HG02759 (cell line): Measurements from ENCODE around the gene ZNF385A.

ENCODE experiments used
- ATAC-seq: cut with Tn5 transposase; IDR thresholded peaks from one replicate; pipeline ENCODE4 v1.9.1; 2021; ENCODE audit warnings: mild to moderate bottlenecking, moderate library complexity; ENCODE audit not compliant: unreplicated experiment

ZNF385A gene

DNA sequence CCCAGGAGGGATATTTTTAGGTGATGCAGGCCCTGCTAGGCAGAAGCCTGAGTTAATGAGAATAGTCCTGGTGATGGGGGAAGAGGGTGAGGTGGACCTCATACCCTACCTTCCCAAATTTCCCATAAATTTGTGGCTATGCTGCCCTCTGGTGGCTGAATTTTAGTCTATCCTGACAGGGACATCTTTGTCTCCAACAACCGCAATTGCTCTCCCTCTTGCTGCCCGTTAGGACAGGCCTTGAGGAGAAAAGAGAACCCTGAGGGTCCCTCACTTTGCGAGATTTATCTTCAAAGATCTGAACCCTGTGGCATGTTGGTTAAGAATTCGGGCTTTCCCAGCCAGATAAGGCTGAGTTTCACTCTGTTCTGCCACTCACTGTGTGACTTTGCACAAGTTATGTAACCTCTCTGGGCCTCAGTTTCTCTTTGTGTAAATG is 9.8 kb upstream of the ZNF385A start:
- no peak for ATAC-seq

DNA sequence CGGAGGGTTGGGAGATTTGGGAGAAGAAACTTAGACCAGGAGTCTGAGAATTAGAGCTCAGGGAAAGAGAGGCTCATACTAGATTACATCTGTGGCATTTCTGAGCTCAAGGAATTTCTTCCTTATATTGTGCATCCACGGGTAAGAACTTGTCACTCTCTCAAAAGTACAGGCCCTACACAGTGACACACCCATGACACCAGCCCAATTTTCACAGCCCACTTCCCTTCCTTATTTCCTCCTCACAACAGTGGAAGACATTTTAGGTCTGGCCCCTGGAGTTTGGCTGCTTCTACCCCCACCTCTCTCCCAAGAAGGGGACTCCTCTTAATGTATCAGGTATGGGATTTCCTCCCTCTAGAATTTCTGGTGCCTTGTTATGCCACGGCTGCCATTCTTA is 9.2 kb upstream of the ZNF385A start:
- ATAC-seq, result no peak

DNA sequence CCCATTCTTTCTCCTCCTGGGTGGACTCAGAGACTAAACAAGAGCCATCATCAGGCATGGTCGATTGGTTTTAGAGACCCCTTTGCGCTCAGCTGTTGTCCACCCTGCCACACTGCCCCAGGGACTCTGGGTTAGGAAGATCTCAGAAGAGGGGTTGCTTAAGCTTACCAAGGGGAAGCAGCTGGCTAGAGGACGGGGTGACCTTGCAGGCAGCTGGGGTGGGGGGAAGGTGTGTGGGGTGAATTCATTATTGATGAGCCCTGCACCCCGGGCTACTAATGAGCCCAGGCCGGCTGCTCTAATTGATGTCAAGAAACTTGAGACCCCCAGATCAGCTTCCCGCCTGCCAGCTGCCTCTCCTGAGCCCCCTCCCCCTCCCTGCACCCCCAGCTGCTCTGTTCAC is 8.7 kb upstream of the ZNF385A start:
- no peak for ATAC-seq

DNA sequence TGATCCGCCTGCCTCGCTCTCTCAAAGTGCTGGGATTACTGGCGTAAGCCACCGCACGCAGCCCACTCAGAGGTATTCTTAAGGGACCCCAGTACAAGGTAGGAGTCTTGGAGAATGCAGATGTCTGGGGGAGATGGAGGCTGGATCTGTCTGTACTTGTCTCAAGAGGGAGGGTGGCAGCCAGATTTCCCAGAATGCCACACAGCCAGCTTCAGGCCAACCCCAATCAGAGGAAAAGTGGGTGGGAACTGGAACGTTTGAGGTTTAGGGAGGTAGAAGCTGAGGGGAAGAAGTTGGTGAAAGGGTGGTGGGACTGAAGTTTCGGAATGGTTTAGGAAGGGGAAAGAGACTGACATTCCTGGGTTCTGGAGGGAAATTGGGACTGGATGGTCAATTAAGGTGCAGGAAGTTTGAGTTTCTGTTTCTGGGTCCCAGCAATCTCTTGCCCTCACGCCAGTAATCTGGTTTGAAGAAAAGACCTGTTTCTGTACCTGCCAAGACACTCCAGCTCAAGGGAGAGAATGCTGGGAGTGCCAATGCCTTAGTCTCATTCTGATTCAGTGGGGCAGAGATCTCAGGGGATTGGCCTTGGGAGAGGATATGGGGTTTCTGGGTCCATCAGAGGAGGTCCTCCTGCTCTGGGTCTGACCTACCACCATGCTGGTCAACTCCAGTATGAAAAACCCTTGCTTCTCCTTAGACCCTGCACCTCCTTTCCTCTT is 8.1 kb upstream of the ZNF385A start:
- ATAC-seq, result no peak

DNA sequence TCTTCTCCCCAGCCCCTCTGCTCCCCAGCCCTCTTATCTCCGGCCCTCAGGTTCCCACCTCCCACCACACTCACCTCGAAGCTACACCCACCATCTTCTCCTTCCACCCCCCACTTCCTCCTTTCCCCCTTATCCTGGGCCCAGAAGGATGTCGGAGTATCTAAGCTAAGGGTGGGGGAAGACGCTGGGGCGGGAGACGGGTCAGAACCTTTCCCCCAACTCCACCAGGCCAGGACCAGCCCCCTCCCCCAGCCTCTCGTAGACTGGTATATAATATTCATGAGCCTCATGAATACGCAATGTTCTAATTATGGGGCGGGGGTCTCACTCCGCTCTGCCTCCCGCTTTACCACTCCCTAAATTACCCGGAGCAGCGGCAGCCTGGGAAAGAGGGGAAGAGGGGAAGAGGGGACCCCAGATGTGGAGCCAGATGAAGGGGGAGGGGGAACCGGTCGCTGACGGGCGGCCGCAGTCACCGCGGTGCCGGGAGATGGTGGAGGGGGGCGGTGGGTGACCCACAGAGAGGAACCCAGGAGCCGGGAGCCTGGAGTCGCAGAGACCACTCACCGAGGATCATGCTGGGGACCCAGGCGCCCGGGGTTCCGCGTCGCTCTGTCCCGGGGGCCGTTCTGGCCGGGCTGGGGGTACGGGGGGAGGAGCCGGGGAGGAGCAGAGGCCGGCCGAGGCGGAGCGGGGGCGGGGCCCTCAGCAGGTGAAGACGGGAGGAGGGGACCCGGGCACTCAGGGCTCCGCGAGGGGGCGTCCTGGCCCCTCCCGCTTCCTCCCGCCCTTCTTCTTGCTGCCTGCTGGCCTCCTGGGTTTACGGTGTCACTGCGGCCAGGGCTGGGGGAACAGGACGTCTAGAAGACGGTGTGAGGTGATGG is 6.4 kb upstream of the ZNF385A start:
- peak; percentile 80 for ATAC-seq

DNA sequence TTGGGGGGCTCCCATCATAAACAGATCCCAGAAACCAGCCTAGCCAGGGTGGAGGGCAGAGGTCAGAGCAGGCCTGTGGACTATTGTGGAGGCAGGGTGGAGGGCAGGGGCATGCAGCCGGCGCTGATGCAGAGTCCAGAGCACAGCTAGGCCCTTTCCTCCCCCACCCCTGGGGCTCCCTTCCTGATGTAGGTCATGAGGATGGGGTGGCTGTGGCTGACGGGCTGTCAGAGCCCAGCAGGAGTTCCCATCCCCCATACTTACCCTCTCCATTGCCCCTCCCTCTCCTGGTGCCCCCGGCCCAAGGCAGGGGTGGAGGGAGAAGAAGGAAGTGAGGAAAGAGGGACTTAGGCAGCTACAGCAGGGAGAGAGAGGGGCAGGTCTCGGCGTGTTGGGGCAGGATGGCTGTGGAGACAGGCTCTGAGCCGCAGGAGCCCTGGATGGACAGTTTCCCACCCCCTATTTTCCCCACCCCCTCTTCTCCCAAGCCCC is 5.7 kb upstream of the ZNF385A start:
- ATAC-seq, result no peak

DNA sequence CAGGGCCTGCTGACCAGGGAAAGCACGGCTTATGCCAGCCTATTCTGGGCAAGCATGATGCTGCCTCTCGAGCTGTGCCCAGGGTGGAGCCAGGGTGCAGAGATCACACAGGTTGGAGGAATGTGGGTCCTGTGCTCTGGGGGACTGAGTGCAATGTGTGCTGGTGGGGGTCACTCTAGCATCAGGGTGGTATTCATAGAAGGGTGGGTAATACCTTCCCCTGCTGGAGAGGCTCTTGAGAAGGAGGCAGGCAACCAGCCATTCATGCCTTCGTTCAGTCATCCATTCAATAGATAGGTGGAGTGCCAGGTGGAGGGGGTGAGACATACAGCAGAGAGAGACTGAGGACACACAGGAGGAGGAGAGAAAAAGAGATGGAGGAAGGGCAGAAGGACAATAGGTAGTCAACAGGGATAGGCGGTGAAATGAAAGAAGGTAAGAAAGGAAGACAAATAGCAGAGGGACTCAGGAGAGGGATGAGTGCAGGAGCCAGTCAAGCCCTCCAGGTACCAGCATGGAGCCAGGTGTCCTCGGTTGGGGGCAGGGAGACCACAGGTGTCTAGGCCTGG is 5.2 kb upstream of the ZNF385A start:
- ATAC-seq, result no peak

DNA sequence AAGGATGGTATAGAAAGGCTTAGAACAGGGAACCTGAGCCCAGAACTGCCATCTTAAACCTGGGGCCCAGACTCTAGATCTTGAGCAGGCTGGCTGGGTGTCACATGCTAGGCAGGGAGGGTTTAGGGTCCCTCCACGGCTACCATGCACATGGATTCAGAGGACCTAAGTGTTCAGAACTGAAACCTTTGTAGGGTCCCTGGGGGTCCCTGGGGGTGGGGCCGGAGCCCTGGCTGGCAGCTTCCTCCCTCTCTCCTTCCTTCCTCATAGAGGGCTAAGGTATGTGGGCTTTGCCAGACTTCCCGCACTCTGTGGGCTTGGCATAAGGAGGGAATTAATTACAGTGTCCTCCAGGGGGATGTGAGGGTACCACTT is 4.6 kb upstream of the ZNF385A start:
- no peak for ATAC-seq

DNA sequence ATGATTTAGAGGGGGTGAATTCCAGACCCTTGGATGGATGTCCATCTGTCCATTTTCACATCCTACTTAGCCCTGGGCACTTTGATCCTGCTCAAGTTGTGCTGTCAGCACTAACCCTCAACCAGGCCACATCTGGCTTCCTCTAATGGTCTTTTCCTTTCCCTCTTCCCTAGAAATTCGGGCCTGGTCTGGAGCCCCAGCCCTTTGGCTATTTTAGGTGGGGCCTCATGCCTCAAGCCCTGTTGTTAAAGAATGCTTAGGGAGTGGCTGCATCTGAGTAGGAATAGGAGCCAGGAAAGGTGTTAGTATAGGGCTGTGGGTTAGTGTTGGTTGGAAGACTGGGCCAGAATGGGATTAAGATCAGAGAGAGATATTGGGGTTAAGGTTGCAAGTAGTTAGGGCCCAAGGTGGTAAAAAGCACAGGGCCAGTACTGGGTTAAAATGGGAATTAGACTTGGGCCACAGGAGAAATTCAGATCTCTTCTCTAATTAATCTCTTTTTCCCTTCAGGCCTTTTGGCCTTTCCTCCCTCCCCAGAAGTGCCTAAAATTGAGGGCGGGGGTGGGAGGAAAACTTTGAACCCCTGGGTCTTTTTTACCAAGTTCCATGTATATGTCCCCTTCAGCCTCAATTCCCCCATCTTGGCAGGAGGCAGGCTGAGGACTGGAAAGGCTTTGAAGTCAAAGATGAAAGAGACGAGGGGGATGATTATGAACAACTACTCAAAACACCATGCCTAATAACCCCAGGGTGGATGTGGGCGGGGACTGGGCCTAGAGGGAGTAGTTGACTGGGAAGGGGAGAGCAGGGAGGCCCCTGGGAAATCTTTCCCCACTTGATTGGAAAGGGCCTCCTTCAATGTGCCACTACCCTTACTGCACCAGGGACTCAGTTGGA is 4.0 kb upstream of the ZNF385A start:
- no peak for ATAC-seq

DNA sequence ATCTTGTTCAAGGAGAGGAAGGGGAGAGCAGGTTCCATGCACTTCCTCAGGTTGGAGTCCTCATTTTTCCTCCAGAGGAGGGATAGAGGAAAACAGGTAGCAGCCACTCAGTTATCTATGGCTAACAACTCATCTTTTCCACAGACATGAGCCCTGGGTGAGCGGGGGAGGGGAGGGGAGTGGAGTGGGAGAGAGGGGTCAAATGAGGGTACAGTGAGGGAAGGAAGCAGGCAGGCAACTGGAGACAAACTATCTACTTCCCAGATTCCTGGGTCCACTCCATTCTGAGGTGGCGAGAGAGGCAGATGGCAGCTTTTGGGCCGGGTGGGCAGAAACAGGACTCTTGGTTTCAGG is 2.6 kb upstream of the ZNF385A start:
- ATAC-seq, result no peak

DNA sequence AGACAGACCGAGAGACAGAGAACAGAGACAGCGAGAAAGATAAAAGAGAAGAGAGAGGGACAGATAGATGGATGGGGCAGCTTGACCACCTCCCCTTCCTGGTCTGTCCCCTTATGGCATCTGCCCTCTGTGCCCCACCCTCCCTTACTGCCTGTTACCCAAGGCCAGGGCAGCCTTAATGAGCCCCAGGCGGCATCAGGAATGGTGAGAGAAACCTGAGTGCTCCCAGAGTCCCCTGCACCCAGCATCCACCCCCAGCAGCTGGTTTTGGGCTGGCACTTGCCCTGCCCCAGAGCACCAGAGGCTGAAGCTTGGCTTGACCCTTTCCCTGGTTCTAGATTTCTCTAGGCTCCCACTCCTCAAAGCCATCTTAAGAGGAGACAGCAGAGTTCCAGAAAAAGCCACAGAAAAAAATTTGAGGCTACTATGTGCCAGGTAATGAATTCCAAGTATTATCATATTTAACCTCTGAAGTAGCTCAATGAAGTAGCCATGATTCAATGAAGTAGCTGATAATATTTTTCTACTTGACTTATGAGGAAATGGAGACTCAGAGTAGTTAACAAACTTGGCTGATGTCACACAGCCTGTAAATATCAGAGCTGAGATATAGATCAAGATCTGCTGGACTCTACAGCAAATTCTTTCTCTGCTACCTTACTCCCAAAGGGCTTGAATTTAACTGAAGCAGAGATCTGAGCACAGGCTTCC is 2.0 kb upstream of the ZNF385A start:
- no peak for ATAC-seq

DNA sequence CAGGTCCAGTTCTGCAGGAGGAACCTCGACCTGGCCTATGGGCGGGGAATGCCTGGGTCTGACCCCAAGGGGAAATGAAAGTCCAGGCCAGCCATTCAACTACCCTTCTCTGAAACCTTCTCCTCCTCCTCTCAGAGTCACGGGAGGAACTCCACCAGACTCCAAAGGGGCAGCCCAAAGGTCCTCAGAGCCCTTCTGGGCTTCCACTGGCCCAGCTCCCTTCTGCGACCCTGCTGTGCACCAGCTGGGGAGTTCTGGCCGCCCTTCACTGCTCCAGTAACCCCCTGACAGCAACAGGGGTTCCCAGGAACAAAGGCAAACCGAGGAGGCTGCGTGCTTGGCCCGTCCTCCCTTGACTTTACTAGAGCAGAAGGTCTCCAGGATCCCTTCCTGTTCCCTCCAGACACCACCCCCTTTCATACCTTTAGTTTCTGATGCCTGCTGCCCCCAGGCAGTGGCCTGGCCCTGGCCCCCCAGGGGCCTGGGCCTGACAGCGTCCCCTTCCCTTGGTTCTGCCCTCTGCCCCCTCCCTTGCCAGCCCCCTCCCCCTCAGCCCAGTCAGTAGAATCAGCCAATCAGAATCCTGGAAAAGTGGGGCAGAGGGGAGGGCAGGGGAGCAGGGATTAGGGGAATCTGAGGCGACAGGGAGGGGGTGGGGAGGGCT is 850 bp upstream of the ZNF385A start:
- ATAC-seq, result peak; percentile 68

DNA sequence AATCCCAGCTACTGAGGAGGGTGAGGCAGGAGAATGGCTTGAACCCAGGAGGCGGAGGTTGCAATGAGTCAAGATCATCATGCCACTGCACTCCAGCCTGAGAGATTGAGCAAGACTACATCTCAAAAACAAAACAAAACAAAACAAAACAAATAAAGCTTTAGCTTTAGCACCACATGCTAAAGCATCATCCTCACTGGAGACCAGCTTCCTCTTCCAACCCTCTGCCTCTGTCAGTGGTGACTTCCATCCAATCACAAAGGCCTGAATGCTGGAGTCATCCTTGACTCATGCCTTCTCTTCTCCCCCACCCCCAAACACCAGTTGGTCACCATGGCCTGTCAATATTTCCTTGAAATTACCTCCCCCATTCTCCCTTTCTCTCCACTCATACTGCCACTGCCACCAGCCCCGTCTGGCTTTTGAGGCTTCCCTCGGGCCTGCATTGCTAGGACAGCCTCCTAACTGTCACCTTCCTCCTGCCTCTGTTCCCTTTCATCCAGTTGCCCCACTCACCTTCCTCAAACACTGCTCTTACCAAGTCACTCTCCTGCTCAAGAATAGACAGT is 1.4 kb downstream of the ZNF385A start:
- ATAC-seq, result no peak

DNA sequence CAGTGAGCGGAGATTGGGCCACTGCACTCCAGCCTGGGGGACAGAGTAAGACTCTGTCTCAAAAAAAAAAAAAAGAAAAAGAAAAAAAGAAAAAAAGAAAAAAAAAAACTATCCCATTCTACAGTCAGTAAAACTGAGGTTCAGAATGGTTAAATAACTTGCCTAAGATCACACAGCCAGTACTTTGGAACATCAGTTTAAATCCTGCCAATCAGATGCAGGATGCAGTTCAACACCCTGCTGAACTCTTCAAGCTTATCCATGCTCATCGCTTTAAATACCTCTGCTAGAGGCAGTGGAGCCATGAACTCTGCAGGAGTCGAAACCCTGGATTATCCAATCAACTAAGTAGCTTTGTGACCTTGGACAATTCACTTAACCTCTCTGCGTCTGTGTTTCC is 3.4 kb downstream of the ZNF385A start:
- no peak for ATAC-seq

DNA sequence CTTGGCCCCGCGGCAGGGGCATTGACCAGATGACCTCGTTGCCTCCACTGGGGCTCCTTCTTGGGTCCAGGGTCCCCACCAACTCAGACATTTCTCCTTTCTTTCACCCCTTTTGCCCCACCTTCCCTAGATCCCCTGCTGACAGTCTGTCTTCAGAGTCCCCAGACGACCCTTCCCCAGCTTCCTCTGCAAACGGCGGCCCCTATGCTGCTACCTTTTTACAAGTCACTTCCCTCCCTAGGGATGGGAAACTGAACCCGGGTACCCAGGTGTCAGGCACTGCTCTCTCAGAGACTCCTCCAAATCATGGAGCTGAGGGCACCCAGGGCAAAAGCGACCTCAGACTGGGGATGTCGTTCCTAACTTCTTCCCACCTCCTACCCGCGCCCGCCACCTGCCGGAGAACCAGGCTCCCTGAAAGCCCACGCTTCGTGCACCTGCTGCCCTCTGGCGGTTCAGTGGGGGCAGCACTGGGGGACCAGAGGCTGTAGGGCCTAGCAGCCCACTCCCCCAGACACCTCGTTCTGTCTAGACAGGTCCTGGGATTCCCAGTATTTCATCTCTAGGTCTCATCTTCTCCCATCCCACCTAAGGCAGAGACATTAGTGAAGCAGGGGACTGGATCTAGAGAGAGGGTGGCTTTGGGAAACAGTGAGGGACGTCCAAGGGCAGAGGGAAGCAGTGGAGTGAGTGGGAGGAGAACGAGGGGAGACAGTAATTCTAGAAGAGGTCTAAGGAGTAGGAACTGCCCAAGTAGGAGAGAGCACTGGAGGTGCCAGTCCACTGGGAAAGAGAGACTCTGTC is 4.9 kb downstream of the ZNF385A start:
- ATAC-seq, result peak; percentile 89

DNA sequence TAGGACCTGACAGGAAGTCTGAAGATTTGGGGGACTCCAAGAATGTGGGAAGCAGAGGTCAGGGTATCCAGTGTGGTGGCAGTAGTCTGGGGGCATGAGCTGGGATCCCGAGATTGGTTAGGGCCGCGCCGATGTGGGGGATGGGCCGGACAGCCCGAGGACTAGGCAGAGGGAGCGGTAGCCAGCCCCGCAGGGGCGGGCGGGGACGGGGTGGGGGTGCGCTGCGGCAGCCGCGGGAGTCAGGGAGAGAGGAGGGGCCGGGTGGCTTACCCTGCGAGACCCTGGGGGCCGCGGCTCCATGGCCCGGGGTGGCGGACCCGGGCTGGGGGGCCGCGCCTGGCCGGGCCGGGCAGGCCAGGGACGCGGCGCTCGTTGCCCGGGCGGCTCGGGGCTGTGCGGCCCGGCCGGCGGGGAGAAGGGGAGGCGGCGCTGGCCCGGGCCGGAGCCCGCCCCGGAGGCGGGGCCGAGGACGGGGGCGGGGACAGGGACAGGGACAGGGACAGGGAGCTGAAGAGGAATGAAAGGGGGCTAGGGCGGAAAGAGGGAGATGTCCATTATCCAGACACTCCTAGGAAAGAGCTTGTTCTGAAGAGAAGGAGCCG is 5.6 kb downstream of the ZNF385A start:
- ATAC-seq, result no peak

DNA sequence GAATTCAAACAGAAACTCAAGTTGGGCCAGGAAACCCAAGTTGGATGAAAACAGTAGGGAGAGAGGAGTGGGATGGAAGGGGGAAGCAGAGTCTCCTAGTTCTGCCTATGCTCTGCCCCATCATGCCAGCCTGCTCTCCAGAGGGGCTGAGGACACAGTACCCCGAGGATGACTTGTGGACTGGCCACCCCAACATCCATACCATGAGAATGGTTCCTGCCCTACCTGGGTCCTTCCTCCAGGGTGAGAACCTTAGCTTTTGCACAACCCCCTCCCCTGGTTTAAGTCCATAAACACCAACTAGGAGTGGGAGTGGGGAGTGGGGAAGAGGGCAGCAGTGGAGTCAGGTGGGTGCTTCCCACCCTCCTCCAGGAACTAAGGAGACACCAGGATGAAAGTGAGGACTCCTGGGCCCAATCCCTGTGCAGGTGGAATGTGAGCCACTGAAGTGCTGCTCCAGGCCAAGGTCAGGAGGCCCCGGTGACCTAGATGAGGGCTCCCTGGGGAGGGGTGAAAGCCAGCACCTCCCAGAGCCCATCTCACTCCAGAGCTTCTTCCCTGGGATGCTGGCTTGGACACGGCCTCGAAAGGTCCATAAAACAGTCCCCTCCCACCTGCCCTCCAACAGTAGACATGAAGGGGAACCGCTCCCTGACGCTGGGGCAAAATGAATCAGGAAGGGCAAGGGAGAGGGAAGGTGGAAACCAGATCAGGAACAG is 6.6 kb downstream of the ZNF385A start:
- ATAC-seq, result no peak

DNA sequence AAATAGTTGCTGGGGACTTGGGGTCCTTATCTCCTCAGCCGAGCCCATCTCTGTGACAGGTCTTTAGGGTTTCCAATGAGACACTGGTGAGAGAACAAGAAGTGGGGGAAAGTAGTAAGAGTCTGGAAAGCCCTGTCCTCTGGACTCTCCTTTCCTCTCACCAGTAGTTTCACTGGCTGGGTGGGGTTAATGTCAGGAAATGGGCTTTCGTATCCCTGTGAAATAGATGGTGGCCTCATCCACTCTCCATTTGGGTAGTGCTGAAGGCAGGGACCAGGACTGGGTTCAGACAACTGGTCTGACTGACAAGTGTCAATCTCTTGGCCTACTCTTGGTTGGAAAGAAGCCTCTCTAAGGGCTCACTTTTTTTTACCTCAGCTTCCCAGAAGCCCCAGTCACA is 7.5 kb downstream of the ZNF385A start:
- no peak for ATAC-seq
